Stimulated activated CD8-positive, alpha-beta memory T cell treated with anti-CD3 and anti-CD28 coated beads, Interleukin-15, amount 100 ng/mL, for 24 hours (primary cell): ENCODE results near the gene CDH19.
"Not testable (repeated sequence)": the region's sequence is repeated elsewhere in the genome, so short reads cannot be mapped to it uniquely, and the experiment has no call there.

ENCODE experiments used
- DNase-seq: peaks from one replicate; pipeline ENCODE4 v3.0.0-alpha.2; 2020; ENCODE audit warnings: low read depth

The CDH19 gene

GRCh38 chr18:66562279-66562678 is 41.6 kb downstream of the CDH19 start:
- no peak for DNase-seq

GRCh38 chr18:66560094-66560493 is 43.8 kb downstream of the CDH19 start:
- no peak for DNase-seq

GRCh38 chr18:66558773-66559172 is 45.1 kb downstream of the CDH19 start:
- DNase-seq: no peak

GRCh38 chr18:66557091-66557490 is 46.8 kb downstream of the CDH19 start:
- DNase-seq: no peak

GRCh38 chr18:66555585-66555984 is 48.3 kb downstream of the CDH19 start:
- DNase-seq: no peak

- no peak for DNase-seq
Observed at GRCh38 chr18:66553824-66554223, 50.1 kb downstream of the CDH19 start.

GRCh38 chr18:66550366-66550765 is 53.5 kb downstream of the CDH19 start:
- no peak for DNase-seq

GRCh38 chr18:66548747-66549146 is 55.1 kb downstream of the CDH19 start:
- no peak for DNase-seq

- DNase-seq: no peak
Observed at GRCh38 chr18:66534110-66534509, 69.8 kb downstream of the CDH19 start.

GRCh38 chr18:66533693-66534092 is 70.2 kb downstream of the CDH19 start:
- no peak for DNase-seq

GRCh38 chr18:66523219-66523991 is 80.5 kb downstream of the CDH19 start:
- DNase-seq: no peak

- no peak for DNase-seq
Observed at GRCh38 chr18:66513996-66514395, 89.9 kb downstream of the CDH19 start.

- no peak for DNase-seq
Observed at GRCh38 chr18:66511792-66512191, 92.1 kb downstream of the CDH19 start.

GRCh38 chr18:66511289-66511688 is 92.6 kb downstream of the CDH19 start:
- no peak for DNase-seq

- no peak for DNase-seq
Observed at GRCh38 chr18:66510357-66511045, 93.4 kb downstream of the CDH19 start.

GRCh38 chr18:66508937-66509336 is 95.0 kb downstream of the CDH19 start:
- no peak for DNase-seq

- no peak for DNase-seq
Observed at GRCh38 chr18:66506178-66506577, 97.7 kb downstream of the CDH19 start.

- DNase-seq: no peak
Observed at GRCh38 chr18:66497351-66497750, 106.5 kb downstream of the CDH19 start.

- no peak for DNase-seq
Observed at GRCh38 chr18:66495844-66496243, 108.0 kb downstream of the CDH19 start.

- no peak for DNase-seq
Observed at GRCh38 chr18:66473882-66474281, 130.0 kb downstream of the CDH19 start.

GRCh38 chr18:66466184-66466583 is 137.7 kb downstream of the CDH19 start:
- not testable (repeated sequence) for DNase-seq

- no peak for DNase-seq
Observed at GRCh38 chr18:66461344-66461743, 142.5 kb downstream of the CDH19 start.

GRCh38 chr18:66457245-66457644 is 146.6 kb downstream of the CDH19 start:
- no peak for DNase-seq
